ENCODE data around the gene SETD1B. TPM values are rescaled to one million over a fixed set of nuclear protein-coding genes. Genes with fewer than 3 reads are reported as not detected.

SETD1B gene
- total and polyA plus RNA-seq, 2 experiments from 2014 or later, result 2.5 to 3.8 TPM

DNA sequence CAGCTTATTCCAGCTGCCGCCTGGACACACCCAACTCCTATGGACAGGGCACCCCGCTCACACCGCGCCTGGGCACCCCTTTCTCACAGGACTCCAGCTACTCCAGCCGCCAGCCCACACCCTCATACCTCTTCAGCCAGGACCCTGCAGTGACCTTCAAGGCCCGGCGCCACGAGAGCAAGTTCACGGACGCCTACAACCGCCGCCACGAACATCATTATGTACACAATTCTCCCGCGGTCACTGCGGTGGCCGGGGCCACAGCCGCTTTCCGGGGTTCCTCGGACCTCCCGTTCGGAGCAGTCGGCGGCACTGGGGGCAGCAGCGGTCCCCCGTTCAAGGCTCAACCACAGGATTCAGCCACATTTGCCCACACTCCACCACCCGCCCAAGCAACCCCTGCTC, 5.9 kb downstream of the SETD1B start:
- peaks cover 95% of the 10 kb centered on the region for H3K79me2 ChIP-seq
- no peak overlapping the region for H3K4me2 ChIP-seq
- H4K20me1 ChIP-seq (ENCODE audit: insufficient read depth, poor library complexity, severe bottlenecking), result peaks cover 44% of the 10 kb centered on the region
- H3K9me2 ChIP-seq (replicated peaks; ENCODE audit: insufficient read depth), result no peaks in the 10 kb centered on the region
- 94% methylated on average over 27 of the region's 27 CpGs for WGBS (ENCODE audit: low lambda C conversion rate, missing lambda C conversion rate)
- no peaks in the 10 kb centered on the region for H3K36me3 ChIP-seq (replicated peaks; ENCODE audit: insufficient read depth, low read depth)
- no peak overlapping the region for H3K27ac ChIP-seq
- no peaks in the 10 kb centered on the region for H3K27me3 ChIP-seq
- no peaks in the 10 kb centered on the region for H3K9me3 ChIP-seq (ENCODE audit: low read depth)
- TF ChIP-seq EZH2 (IDR thresholded peaks at IDR 0.05; ENCODE audit: borderline replicate concordance) (no peak), EZH2phosphoT487 (IDR thresholded peaks at IDR 0.05; ENCODE audit: low read depth, severe bottlenecking, unreplicated experiment) (no peak)
- TF ChIP-seq, protein P1, sequence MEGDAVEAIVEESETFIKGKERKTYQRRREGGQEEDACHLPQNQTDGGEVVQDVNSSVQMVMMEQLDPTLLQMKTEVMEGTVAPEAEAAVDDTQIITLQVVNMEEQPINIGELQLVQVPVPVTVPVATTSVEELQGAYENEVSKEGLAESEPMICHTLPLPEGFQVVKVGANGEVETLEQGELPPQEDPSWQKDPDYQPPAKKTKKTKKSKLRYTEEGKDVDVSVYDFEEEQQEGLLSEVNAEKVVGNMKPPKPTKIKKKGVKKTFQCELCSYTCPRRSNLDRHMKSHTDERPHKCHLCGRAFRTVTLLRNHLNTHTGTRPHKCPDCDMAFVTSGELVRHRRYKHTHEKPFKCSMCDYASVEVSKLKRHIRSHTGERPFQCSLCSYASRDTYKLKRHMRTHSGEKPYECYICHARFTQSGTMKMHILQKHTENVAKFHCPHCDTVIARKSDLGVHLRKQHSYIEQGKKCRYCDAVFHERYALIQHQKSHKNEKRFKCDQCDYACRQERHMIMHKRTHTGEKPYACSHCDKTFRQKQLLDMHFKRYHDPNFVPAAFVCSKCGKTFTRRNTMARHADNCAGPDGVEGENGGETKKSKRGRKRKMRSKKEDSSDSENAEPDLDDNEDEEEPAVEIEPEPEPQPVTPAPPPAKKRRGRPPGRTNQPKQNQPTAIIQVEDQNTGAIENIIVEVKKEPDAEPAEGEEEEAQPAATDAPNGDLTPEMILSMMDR (IDR thresholded peaks at IDR 0.05; ENCODE audit: poor library complexity), result no peak
- no peak overlapping the region for H2AFZ ChIP-seq
- H3K4me1 ChIP-seq (ENCODE audit: insufficient read depth), result peaks cover 45% of the 10 kb centered on the region
- no peak for DNase-seq (ENCODE audit: low spot score)
- H3K4me3 ChIP-seq, result no peak overlapping the region

DNA sequence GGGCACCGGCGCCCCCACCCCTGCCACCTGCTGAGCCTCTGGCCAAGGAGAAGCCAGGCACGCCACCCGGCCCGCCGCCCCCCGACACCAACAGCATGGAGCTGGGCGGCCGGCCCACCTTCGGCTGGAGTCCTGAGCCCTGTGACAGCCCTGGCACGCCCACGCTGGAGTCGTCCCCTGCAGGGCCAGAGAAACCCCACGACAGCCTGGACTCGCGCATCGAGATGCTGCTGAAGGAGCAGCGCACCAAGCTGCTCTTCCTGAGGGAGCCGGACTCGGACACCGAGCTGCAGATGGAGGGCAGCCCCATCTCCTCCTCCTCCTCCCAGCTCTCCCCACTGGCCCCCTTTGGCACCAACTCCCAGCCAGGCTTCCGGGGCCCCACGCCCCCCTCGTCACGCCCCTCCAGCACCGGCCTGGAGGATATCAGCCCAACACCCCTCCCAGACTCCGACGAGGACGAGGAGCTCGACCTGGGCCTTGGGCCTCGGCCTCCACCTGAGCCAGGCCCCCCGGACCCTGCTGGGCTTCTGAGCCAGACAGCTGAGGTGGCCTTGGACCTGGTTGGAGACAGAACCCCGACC, 6.5 kb downstream of the SETD1B start:
- TF ChIP-seq, protein P1 (IDR thresholded peaks at IDR 0.05; ENCODE audit: poor library complexity), result no peak
- TF ChIP-seq EZH2phosphoT487 (IDR thresholded peaks at IDR 0.05; ENCODE audit: low read depth, severe bottlenecking, unreplicated experiment) (no peak), EZH2 (IDR thresholded peaks at IDR 0.05; ENCODE audit: borderline replicate concordance) (no peak)
- Histone ChIP-seq H2AFZ (no peak overlapping the region), H3K27ac (no peak overlapping the region), H3K36me3 (replicated peaks; ENCODE audit: insufficient read depth, low read depth) (no peaks in the 10 kb centered on the region), H3K4me3 (no peak overlapping the region), H4K20me1 (ENCODE audit: insufficient read depth, poor library complexity, severe bottlenecking) (peaks cover 44% of the 10 kb centered on the region), H3K27me3 (no peaks in the 10 kb centered on the region), H3K79me2 (peaks cover 95% of the 10 kb centered on the region), H3K4me2 (peak overlapping the region; percentile 99), H3K4me1 (ENCODE audit: insufficient read depth) (peaks cover 45% of the 10 kb centered on the region), H3K9me2 (replicated peaks; ENCODE audit: insufficient read depth) (no peaks in the 10 kb centered on the region), H3K9me3 (ENCODE audit: low read depth) (no peaks in the 10 kb centered on the region)
- 91% methylated on average over 26 of the region's 33 CpGs for WGBS (ENCODE audit: low lambda C conversion rate, missing lambda C conversion rate)
- DNase-seq (ENCODE audit: low spot score), result no peak

DNA sequence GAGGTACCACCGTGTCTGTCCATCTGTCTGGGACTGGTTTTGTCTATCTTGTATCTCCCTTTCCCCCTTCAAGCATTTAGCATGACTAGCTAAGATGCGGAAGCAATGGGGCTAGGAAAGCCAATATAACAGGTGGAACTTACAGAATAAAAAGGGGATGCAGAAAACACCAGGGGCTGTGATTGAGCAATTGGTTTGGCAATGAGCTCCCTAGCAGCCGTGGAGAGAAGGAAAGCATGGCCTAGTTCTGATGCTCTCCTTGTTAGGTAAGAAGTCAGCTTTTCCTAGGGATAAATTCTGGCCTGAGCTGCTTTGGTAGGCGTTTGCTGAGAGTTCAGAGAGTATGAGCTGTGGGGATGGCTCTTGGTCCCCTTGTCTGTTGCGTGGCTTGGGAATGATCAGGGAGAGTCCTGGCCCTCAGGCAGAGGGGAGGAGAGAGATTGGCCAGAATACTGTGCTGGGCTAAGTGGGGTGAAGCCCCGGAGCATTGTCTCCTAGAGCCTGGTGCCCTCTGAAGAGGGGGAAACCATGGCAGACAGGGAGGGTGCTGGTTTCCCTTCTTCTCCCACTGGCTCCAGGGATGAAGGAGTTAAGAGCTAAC, 7.1 kb downstream of the SETD1B start:
- Histone ChIP-seq H3K27ac (peak overlapping the region; percentile 89), H3K9me2 (replicated peaks; ENCODE audit: insufficient read depth) (no peaks in the 10 kb centered on the region), H3K79me2 (peaks cover 95% of the 10 kb centered on the region), H4K20me1 (ENCODE audit: insufficient read depth, poor library complexity, severe bottlenecking) (peaks cover 41% of the 10 kb centered on the region), H3K27me3 (no peaks in the 10 kb centered on the region), H3K4me2 (peak overlapping the region; percentile 99), H3K4me1 (ENCODE audit: insufficient read depth) (peaks cover 41% of the 10 kb centered on the region), H3K4me3 (no peak overlapping the region), H3K9me3 (ENCODE audit: low read depth) (no peaks in the 10 kb centered on the region), H3K36me3 (replicated peaks; ENCODE audit: insufficient read depth, low read depth) (no peaks in the 10 kb centered on the region), H2AFZ (no peak overlapping the region)
- TF ChIP-seq, protein P1 (IDR thresholded peaks at IDR 0.05; ENCODE audit: poor library complexity), result no peak
- no peak for TF ChIP-seq EZH2phosphoT487 (IDR thresholded peaks at IDR 0.05; ENCODE audit: low read depth, severe bottlenecking, unreplicated experiment)
- TF ChIP-seq EZH2 (IDR thresholded peaks at IDR 0.05; ENCODE audit: borderline replicate concordance), result no peak
- DNase-seq (ENCODE audit: low spot score), result no peak
- WGBS (ENCODE audit: low lambda C conversion rate, missing lambda C conversion rate), result 77% methylated on average over 6 of the region's 6 CpGs
